HCT116 (cell line): ENCODE measurements around the gene MGAT4C. TPM values are rescaled to one million over a fixed set of nuclear protein-coding genes. Genes with fewer than 3 reads are reported as not detected.

ENCODE experiments used
- ATAC-seq: fragments of 200-7000 bp; cut with Tn5 transposase; 2 replicates; pipeline ENCODE4 v1.9.1; 2020; ENCODE audit warnings: mild to moderate bottlenecking, moderate library complexity
- BruUV-seq: library from RNA; stranded (reverse); fragments of 400-500 nt; replicated peaks from 2 replicates; lab custom pipeline; 2021; lab: Mats Ljungman, UMichigan
- CTCF ChIA-PET: fragments of 300-600 bp; sonication (Branson Sonifier 250); formaldehyde crosslinking; loops from one replicate; lab custom pipeline; 2021; ENCODE audit warnings: antibody characterized with exemption; lab: Charles Lee
- POLR2A ChIA-PET: fragments of 300-600, 350-600 bp; sonication (Branson Sonifier 250); formaldehyde crosslinking; loops from one replicate; lab custom pipeline; 2021; ENCODE audit warnings: antibody characterized with exemption; lab: Charles Lee
- RAD21 ChIA-PET, 2 experiments: fragments of 300-600 bp; sonication (Branson Sonifier 250); formaldehyde crosslinking; loops; one replicate each; lab custom pipeline; 2023; ENCODE audit warnings: low total read pairs in 2 of 2; ENCODE audit not compliant: uncharacterized antibody in 2 of 2, unreplicated experiment in 2 of 2, low non-redundant PET in 1 of 2; lab: Charles Lee
- DNase-seq: peaks from one replicate; pipeline ENCODE4 v3.0.0-alpha.2; 2010; ENCODE audit warnings: low read depth, low spot score
- H2AFZ ChIP-seq: fragments of 200-600 bp; shearing (Covaris generic), sonication (generic); 2 replicates; pipeline ENCODE4 v1.6.1; 2017; ENCODE audit warnings: low read depth, mixed run types, mixed read lengths, antibody characterized with exemption, low read length; ENCODE audit not compliant: poor library complexity, severe bottlenecking
- H3K27ac ChIP-seq: 2 replicates; pipeline ENCODE4 v1.5.1; 2012; ENCODE audit warnings: low read depth, low read length
- H3K27me3 ChIP-seq: fragments of 200-600 bp; sonication (generic); 2 replicates; pipeline ENCODE4 v1.6.1; 2016; ENCODE audit warnings: mixed run types, low read length, mixed read lengths; ENCODE audit not compliant: insufficient read depth
- H3K36me3 ChIP-seq, 2 experiments: fragments of 200-500 bp in 1 of 2; fragments of 200-600 bp in 1 of 2; sonication (Bioruptor generic) in 1 of 2; sonication (generic) in 1 of 2; 2 replicates each; pipeline versions ENCODE4 v1.5.1 to v1.6.1; 2014 to 2016; ENCODE audit warnings: low read length in 2 of 2, inconsistent platforms in 1 of 2, mixed read lengths in 1 of 2, mixed run types in 1 of 2; ENCODE audit not compliant: insufficient read depth in 2 of 2, control insufficient read depth in 1 of 2
- H3K4me1 ChIP-seq, 2 experiments: fragments of 200-600 bp in 1 of 2; sonication (generic) in 1 of 2; 2 replicates each; pipeline versions ENCODE4 v1.5.1 to v1.6.1; 2012 to 2017; ENCODE audit warnings: low read length in 2 of 2, inconsistent platforms in 1 of 2, mild to moderate bottlenecking in 1 of 2, mixed read lengths in 1 of 2, mixed run types in 1 of 2, moderate library complexity in 1 of 2; ENCODE audit not compliant: insufficient read depth in 2 of 2, control insufficient read depth in 1 of 2
- H3K4me2 ChIP-seq: fragments of 200-600 bp; sonication (generic); 2 replicates; pipeline ENCODE4 v1.6.1; 2017; ENCODE audit warnings: mixed run types, low read length, mixed read lengths
- H3K4me3 ChIP-seq, 2 experiments: fragments of 200-600 bp in 1 of 2; sonication (generic) in 1 of 2; replicated peaks in 1 of 2; 2 replicates each; pipeline ENCODE4 v1.5.1; 2011 to 2016; ENCODE audit warnings: low read length in 2 of 2, control low read depth in 1 of 2, low read depth in 1 of 2, mild to moderate bottlenecking in 1 of 2, mixed read lengths in 1 of 2, mixed run types in 1 of 2
- H3K79me2 ChIP-seq: fragments of 200-600 bp; sonication (generic); 2 replicates; pipeline ENCODE4 v1.6.1; 2017; ENCODE audit warnings: mild to moderate bottlenecking, mixed run types, low read length, moderate library complexity, mixed read lengths; ENCODE audit not compliant: insufficient read depth
- H3K9ac ChIP-seq: fragments of 200-600 bp; sonication (generic); 2 replicates; pipeline ENCODE4 v1.6.1; 2016; ENCODE audit warnings: low read length, mixed read lengths
- H3K9me2 ChIP-seq: fragments of 200-600 bp; sonication (generic), shearing (Covaris generic); 2 replicates; pipeline ENCODE4 v1.6.1; 2017; ENCODE audit warnings: mixed run types, mild to moderate bottlenecking, moderate library complexity; ENCODE audit not compliant: insufficient read depth
- H3K9me3 ChIP-seq, 2 experiments: fragments of 200-500 bp in 1 of 2; fragments of 200-600 bp in 1 of 2; sonication (Bioruptor generic) in 1 of 2; sonication (generic) in 1 of 2; 2 replicates each; pipeline ENCODE4 v1.6.1; 2014 to 2017; ENCODE audit warnings: low read length in 2 of 2, mixed read lengths in 2 of 2, inconsistent platforms in 1 of 2, low read depth in 1 of 2, mild to moderate bottlenecking in 1 of 2, mixed run types in 1 of 2, moderate library complexity in 1 of 2; ENCODE audit not compliant: control insufficient read depth in 1 of 2, insufficient read depth in 1 of 2
- H4K20me1 ChIP-seq: fragments of 200-600 bp; sonication (generic), shearing (Covaris generic); 2 replicates; pipeline ENCODE4 v1.6.1; 2017; ENCODE audit warnings: mixed run types, mild to moderate bottlenecking, moderate library complexity; ENCODE audit not compliant: insufficient read depth
- ATF3 ChIP-seq: IDR thresholded peaks from 2 replicates; pipeline ENCODE4 v1.6.1; 2012
- CBX3 ChIP-seq: IDR thresholded peaks from 2 replicates; pipeline ENCODE4 v1.6.1; 2012; ENCODE audit warnings: low read depth
- CEBPB ChIP-seq: IDR thresholded peaks from 2 replicates; pipeline ENCODE4 v1.6.1; 2012; ENCODE audit warnings: low read depth
- CTCF ChIP-seq, 3 experiments: fragments of 200-600 bp in 1 of 3; sonication (generic) in 1 of 3; IDR thresholded peaks in 2 of 3; conservative IDR thresholded peaks in 1 of 3; 2 replicates each; pipeline ENCODE4 v1.5.1; 2012 to 2017; ENCODE audit warnings: low read depth in 2 of 3, low read length in 2 of 3, antibody characterized with exemption in 1 of 3, borderline replicate concordance in 1 of 3, control low read depth in 1 of 3, mild to moderate bottlenecking in 1 of 3, mixed read lengths in 1 of 3, mixed run types in 1 of 3, moderate library complexity in 1 of 3; ENCODE audit not compliant: insufficient read depth in 1 of 3
- EGR1 ChIP-seq: IDR thresholded peaks from 2 replicates; pipeline ENCODE4 v1.6.1; 2012; ENCODE audit warnings: low read depth
- ELF1 ChIP-seq: IDR thresholded peaks from 2 replicates; pipeline ENCODE4 v1.6.1; 2012; ENCODE audit warnings: low read depth, borderline replicate concordance
- EZH2phosphoT487 ChIP-seq: fragments of 200-600 bp; IDR thresholded peaks from 2 replicates; pipeline ENCODE4 v1.6.1; 2018; ENCODE audit warnings: antibody characterized with exemption, borderline replicate concordance
- MAX ChIP-seq: IDR thresholded peaks from 2 replicates; pipeline ENCODE4 v1.6.1; 2012
- POLR2A ChIP-seq: IDR thresholded peaks from 2 replicates; pipeline ENCODE4 v1.7.0; 2011; ENCODE audit warnings: borderline replicate concordance; ENCODE audit not compliant: insufficient read depth, insufficient read length; ENCODE audit errors: extremely low read depth
- POLR2AphosphoS5 ChIP-seq: IDR thresholded peaks from 2 replicates; pipeline ENCODE4 v1.6.1; 2011; ENCODE audit warnings: mild to moderate bottlenecking, low read depth, low read length, moderate library complexity
- SIN3A ChIP-seq: IDR thresholded peaks from 2 replicates; pipeline ENCODE4 v1.6.1; 2012; ENCODE audit warnings: low read depth
- SP1 ChIP-seq: IDR thresholded peaks from 2 replicates; pipeline ENCODE4 v1.6.1; 2012; ENCODE audit warnings: low read depth
- SRF ChIP-seq: IDR thresholded peaks from 2 replicates; pipeline ENCODE4 v1.6.1; 2012; ENCODE audit warnings: low read depth
- ZBTB33 ChIP-seq: IDR thresholded peaks from 2 replicates; pipeline ENCODE4 v1.6.1; 2011; ENCODE audit warnings: mild to moderate bottlenecking, low read length, moderate library complexity; ENCODE audit not compliant: insufficient replicate concordance; ENCODE audit errors: extremely low read depth
- ZFX ChIP-seq: fragments of 450-650 bp; IDR thresholded peaks from 2 replicates; pipeline ENCODE4 v1.6.1; 2017
- intact Hi-C: fragments of 100-400 bp; cut with micrococcal nuclease; formaldehyde crosslinking; loops from 2 replicates; pipeline ENCODE4 v1.10.0; 2022
- total RNA-seq: library from RNA; stranded (reverse); gene quantifications from one replicate; pipeline ENCODE4 v1.2.1, GENCODE V29; 2021; ENCODE audit not compliant: unreplicated experiment

MGAT4C gene
- total RNA-seq, 1 experiment from 2014 or later, result not detected

DNA sequence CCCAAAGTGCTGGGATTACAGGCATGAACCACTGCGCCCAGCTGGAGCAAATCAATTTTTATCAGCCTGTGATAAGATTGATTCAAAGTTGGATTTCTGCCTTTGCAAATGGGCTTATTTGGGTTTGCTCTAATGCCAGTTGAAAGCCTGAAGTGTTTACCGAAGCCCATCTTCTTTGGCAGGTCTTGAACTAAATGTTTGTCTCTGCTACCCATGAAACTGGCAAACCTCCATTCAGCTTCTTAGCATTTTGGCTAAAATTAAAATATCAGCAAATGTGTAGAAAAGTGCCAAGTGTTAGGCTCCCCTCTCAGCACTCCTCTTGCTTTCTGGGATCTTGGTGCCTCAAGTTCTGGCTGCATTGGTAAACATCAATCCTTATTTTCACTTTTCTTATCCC, 61.5 kb downstream of the MGAT4C start:
- RAD21 ChIA-PET, result no interaction called here
- Histone ChIP-seq H3K79me2 (no peaks in the 10 kb centered on the region), H4K20me1 (no peaks in the 10 kb centered on the region), H3K4me1 (peaks cover 0 to 6% of the 10 kb centered on the region in 2 experiments; a peak in 2 of 4 replicates), H3K4me3 (no peak overlapping the region), H3K27me3 (no peaks in the 10 kb centered on the region), H3K9me3 (no peaks in the 10 kb centered on the region), H3K4me2 (no peak overlapping the region), H3K9me2 (no peaks in the 10 kb centered on the region), H3K36me3 (no peaks in the 10 kb centered on the region), H3K27ac (no peak overlapping the region), H3K9ac (no peak overlapping the region), H2AFZ (no peak overlapping the region)
- TF ChIP-seq MAX, result no peak
- no peak for TF ChIP-seq EGR1
- TF ChIP-seq CBX3, result no peak
- no peak for TF ChIP-seq SP1
- no peak for TF ChIP-seq ATF3
- no peak for TF ChIP-seq SRF
- TF ChIP-seq ZFX, result no peak
- no peak for TF ChIP-seq POLR2AphosphoS5
- ATAC-seq (no peak), DNase-seq (no peak)
- no TSS peak for BruUV-seq
- intact Hi-C loops, result no loop called here
- POLR2A ChIA-PET, result no interaction called here
- CTCF ChIA-PET, result no interaction called here

- no peak overlapping the region for H3K9ac ChIP-seq
- intact Hi-C loops, result no loop called here
- RAD21 ChIA-PET, result interaction anchor here in 1 of 2 experiments (0.5 kb wide), 1 partner anchor 723 kb away, joined by 5 read pairs; no protein-coding TSS in a partner anchor
- BruUV-seq, result no TSS peak
- H3K4me3 ChIP-seq, result no peak overlapping the region
- DNase-seq, result no peak
- peak overlapping the region; percentile 6; the same call in 1 of the 2 replicates for H3K4me2 ChIP-seq
- peak overlapping the region; percentile 58 for H2AFZ ChIP-seq
- H3K36me3 ChIP-seq, result no peaks in the 10 kb centered on the region
- H3K9me3 ChIP-seq, result no peaks in the 10 kb centered on the region
- no peak for ATAC-seq
- H3K4me1 ChIP-seq, result peaks cover 0 to 6% of the 10 kb centered on the region in 2 experiments; a peak in 2 of 4 replicates
- H3K9me2 ChIP-seq, result no peaks in the 10 kb centered on the region
- CTCF ChIA-PET, result no interaction called here
- H4K20me1 ChIP-seq, result no peaks in the 10 kb centered on the region
- no peak overlapping the region for H3K27ac ChIP-seq
- POLR2A ChIA-PET, result no interaction called here
- no peaks in the 10 kb centered on the region for H3K79me2 ChIP-seq
- H3K27me3 ChIP-seq, result no peaks in the 10 kb centered on the region
- TF ChIP-seq EZH2phosphoT487, result no peak
- TF ChIP-seq SP1, result no peak
- TF ChIP-seq ZBTB33, result no peak
- TF ChIP-seq SRF, result no peak
- no peak for TF ChIP-seq ATF3
- TF ChIP-seq SIN3A, result no peak
- TF ChIP-seq CTCF (IDR thresholded peaks at IDR 0.05 in 2 of 3, conservative IDR thresholded peaks at IDR 0.05 in 1 of 3; ENCODE audit: borderline replicate concordance in 1 of 3, insufficient read depth in 1 of 3, low read depth in 2 of 3, low read length in 2 of 3), result no peak
- TF ChIP-seq ELF1, result no peak
- TF ChIP-seq ZFX, result no peak
- TF ChIP-seq CEBPB, result no peak
- no peak for TF ChIP-seq POLR2A
These were observed 62.3 kb downstream of the MGAT4C start for GRCh38 chr12:86193931-86194330.
